Bone marrow (tissue), 2 donors: ENCODE measurements around the gene ST3GAL3.

Experiments used
- DNase-seq, 2 donors: peaks; one replicate each; lab custom pipeline; 2025; lab: John Stamatoyannopoulos, UW

The ST3GAL3 gene

DNA sequence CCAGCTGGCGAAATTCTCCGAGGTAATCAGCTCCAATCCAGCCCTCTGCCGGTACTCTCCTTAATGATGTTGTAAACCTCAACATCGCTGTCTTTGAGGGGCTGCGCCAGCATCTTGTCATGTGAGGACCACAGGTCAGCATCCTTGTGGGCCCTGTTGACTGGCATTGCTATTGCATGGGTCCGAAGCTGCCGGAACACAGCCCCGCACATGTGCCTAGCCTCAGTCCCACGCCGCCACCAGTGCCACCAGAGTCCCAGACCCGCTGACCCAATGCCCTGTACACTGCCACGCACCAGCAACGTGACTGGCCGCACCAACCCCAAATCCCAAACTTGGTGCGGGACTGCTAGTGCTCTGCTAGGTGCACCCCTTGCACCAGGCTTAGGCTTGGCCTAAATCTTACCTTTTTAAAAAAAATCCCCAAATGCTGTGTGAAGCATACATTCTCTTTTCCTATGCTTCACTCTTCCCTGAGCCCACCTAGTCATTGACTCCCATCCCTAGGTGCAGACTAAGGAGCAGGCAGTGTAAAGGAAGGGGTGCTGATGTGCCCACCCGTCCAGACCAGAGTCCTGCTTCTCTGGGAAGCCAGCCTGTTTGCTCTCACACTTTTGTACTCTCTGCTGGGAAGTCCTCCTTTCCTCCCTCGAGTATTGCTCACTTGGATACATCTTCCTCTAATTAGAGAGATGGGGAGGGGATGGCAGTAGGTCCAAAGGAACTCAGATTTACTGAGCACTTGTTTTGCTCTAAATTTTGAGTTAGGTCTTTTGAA, 144.4 kb downstream of the ST3GAL3 start:
- DNase-seq: no peak

DNA sequence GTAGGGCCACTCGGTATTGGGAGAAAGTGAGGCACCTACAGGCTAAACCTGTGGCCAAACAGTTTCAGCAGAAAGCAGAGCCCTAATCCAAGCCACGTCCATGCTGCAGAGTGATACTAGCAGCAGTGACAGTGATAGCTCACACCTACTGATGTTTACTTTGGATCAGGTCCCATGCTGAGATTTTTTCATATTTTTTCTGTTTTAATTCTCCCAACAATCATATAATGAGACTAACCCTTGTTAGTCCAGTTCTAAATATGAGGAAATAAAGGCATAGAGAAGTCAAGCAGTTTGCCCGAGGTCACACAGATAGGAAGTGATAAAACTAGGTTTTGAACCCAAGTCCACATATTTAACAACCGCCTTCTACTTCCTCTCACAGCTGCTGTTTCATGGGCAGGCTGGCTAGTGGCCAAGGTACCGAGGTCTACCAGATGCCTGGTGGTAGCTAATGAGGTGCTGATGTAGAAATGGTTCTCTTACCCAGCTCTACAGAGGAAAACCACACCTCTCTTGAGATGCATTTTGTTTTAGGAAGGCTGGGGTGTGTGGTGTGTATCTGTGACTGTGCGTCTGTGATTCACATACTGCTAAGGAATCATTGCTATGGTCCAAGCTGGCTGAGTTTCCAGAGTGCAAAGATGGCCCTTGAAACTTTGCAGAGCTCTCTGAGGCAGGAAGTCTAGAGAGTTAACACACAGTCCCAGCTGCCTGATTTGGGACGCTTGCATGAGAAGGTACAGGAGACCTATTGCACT, 146.0 kb downstream of the ST3GAL3 start:
- peak in 1 of 2 donors; percentile 62 for DNase-seq

DNA sequence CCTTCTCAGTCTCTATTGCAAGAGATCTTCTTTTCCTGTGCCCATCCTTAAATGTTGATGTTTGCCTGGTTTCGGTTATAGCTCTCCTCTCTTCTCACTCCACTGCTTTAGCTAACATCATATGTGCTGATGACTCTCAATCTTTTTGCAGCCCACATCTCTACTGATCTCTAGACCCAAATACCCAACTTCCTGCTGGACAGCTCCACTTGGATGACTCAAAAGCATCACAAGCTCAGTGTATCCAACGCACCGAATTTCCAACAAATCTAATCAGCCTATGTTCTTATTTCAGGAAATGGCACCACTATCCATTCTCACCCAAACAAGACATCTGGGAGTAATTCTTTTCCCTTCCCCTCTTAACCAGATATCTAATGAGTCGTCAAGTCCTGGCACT, 147.1 kb downstream of the ST3GAL3 start:
- no peak for DNase-seq

DNA sequence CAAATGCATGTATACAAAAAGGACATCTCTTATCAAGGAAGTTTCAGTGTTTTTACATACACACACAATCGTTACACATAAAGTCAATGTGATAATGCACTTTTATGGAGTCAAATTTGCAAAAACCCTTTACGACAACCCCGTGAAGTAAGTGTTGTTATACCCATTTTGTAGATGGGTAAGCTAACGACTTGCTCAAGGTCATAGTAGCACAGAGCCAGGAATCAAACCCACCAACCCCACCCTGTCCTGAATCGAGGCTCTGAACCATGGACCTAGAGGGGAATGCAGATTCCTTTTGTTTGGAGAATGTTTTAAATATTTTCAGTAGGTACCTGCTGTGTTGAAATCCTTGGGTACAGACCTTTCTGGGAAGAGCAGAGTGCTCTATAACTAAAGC, 148.9 kb downstream of the ST3GAL3 start:
- DNase-seq: no peak

DNA sequence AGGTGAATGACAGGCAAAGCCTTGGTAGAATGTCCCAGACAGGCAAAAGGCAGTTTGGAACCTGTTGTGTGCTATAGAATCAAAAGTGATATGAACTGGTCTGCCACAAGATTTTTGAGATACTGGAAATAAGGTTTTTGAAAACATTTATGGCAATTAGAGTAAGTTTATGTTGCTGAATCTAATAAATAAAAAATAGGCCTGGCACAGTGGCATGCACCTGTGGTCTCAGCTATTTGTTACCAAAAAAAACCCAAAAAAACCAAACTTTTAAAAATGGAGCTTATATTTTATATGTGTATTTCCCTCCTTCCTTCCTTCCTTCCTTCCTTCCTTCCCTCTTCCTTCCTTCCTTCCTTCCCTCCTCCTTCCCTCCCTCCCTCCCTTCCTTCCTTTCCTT, 149.8 kb downstream of the ST3GAL3 start:
- DNase-seq: no peak

DNA sequence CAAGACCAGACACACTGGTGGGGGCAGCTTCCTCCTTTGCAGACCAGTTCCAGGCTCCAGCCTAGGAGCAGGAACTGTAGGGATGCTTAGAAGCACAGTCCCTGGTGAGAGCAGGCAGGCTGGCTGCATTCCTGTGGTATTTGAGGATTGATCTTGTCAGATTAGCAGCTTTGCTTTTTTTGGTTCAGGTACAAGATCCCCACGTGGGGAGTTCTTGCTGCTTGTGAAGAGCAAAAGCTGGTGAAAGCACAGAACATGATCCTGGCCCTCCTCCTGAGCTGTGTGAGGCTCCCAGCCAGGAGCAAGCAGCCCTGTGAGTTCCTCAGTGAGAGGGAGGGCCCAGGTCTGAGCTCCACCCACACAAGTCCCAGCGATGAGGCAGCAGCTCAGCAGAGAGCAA, 151.0 kb downstream of the ST3GAL3 start:
- no peak for DNase-seq

DNA sequence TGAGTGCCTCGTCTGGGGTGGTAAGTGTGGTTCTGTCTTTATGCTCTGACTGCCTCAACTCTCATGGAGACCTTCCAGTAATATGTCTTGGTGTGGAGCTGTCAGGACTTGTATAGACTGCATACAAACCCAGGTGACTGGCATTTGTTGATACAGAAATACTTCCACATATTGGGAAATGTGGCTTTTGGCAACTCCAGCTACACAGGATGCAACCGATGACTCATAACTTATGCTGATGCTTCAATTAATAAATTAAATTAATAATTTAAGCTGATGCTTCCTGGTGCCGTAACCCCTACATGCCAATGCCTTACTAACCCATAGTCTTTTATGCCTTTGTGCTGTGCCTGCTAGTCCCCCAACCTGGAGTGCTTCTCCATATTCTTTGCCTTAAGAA, 154.0 kb downstream of the ST3GAL3 start:
- DNase-seq: no peak

DNA sequence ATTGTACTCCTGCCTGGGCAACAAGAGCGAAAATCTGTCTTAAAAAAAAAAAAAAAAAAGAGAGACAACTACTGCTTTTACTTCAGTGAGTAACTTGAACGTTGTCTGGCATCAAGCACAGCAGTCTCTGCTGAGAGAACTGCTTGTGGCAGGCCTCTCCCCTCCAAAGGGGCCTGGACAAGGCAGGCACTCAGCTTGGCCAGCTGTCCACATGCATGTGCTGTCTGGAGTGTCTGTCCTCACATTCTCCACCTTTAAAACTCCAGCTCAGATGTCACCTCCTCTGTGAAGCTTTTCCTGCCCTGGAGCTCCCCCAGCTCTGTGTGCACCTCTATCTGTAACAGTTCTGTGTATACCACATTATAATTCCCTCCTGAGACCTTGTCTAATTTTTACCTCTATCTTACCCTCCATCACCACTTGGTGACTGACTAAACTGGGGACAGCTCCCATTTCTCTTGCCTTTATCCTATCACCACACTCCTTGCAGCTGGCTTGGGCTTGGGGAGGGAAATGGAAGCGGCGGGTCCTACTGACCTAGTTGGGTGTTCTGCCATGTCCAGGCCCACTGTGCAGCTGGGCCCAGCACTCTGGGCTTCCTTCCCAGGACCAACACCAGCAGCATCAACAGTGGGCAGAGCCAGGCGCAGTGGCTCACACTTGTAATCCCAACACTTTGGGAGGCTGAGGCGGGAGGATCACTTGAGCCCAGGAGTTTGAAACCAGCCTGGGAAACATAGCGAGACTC, 154.8 kb downstream of the ST3GAL3 start:
- no peak for DNase-seq

DNA sequence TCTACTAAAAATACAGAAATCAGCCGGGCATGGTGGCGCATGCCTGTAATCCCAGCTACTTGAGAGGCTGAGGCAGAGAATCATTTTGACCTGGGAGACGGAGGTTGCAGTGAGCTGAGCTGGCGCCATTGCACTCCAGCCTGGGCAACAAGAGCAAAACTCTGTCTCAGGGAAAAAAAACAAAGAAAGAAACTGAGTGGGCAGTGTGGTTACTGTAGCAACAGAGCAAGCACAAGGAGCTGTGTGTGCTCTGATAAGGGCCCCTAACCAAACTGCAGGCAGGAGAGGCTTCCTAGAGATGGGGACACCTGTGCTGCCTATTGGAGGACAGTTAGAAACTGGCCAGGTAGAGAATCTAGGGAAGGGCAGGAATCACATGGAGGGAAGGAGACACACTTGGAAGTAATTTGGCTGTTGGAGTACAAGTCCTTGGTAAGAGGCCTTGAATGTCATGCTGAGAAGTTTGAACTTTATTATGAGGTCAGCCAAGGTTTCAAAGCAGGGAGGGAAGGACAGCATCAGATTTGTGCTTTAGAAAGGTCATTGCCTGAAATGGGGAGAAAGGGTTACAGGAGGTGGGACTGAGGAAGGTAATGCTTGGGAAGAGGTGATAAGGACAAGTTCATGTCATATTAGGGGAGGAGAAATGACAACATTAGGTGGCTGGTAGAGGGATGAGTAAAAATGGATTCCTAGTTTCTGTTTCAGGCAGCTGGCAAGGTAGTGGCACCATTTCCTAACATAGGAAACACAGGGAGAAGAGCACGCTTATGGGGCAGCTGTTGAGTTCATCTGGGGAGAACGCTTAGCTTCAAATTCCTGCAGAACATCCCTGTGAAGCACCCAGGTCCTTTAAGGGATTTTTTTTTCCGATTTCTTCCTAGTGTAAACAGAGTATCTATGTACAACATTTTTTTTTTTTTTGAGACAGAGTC, 157.0 kb downstream of the ST3GAL3 start:
- no peak for DNase-seq

DNA sequence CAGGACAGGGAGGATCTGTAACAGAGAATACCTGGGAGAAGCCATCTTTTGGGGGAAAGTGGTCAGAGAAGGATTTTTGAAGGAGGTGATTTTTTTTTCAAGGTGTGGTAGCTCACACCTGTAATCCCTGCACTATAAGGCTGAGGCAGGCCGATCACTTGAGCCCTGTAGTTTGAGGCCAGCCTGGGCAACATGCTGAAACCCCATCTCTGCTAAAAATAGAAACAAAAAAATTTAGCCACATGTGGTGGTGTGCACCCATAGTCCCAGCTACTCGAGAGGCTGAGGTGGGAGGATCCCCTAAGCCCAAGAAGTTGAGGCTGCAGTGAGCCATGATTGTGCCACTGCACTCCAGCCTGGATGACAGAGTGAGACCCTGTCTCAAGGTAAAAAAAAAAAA, 158.9 kb downstream of the ST3GAL3 start:
- no peak for DNase-seq

DNA sequence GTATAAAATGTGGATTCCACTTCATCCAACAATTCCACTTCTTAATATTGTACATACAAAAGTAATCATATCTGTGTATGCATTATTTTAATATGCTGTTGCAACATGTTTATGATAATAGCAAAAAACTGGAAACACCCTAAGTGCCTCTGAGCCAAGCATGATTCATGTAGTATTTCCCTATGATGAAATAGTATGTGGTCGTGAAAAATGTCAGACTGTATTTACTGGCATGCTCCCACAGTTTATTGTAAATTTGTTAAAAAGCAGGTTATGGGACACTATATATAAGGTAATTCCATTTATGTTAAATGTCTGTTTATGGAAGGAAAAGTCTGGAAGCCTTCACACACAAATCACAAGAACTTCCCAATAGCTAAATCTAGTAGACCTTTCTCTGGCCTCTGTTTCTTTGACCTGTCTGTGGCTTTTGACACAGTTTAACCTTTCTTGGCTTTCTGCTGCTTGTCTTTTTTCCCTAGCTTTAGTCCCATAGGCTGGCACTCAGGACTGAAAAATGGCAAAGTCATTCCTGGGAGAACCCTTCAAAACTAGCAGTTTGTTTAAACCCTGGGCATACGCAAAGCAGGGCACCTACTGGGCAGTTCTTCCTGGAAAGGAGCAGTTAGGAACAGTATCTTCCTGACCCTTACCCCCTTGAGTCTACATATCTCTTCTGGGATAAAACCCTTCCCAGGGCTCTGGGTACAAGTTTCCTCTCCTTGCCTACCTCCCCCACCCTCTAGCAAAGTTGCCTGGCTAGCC, 160.8 kb downstream of the ST3GAL3 start:
- DNase-seq: no peak

DNA sequence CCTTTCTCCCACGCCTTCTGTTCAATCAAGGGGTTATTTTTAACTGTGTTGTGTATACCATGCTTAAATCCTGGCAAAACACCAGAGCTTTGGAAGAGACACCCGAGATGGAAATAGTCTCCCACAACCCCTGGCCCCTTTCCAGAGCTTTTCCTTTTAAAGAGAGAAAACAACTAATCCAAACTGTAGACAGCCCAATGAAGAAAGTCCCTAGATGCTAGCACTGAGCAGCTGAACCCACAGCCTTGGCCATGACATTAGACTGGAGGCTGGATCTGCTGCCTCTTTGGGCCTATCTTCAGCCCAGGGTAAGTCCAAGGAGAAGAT, 161.4 kb downstream of the ST3GAL3 start:
- DNase-seq: no peak

DNA sequence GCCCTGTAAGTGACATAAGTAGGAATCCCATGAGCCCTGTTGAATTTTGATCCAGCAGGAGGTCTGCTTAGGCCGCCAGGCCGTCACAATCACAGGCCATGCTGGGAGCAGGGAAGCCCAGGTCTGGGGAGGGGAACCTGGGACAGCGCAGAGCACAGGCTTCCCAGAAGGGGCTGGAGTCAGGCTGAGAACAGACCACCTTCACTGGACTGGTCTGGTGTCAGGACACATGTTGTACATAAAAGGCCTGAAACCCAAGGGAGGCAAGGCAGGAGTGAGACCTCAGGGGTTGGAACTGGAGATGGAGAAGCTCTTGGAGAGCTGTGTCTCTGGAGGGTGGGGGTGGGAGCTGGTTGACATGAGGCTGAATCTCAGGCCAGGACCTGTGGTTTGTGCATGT, 163.0 kb downstream of the ST3GAL3 start:
- DNase-seq: no peak

DNA sequence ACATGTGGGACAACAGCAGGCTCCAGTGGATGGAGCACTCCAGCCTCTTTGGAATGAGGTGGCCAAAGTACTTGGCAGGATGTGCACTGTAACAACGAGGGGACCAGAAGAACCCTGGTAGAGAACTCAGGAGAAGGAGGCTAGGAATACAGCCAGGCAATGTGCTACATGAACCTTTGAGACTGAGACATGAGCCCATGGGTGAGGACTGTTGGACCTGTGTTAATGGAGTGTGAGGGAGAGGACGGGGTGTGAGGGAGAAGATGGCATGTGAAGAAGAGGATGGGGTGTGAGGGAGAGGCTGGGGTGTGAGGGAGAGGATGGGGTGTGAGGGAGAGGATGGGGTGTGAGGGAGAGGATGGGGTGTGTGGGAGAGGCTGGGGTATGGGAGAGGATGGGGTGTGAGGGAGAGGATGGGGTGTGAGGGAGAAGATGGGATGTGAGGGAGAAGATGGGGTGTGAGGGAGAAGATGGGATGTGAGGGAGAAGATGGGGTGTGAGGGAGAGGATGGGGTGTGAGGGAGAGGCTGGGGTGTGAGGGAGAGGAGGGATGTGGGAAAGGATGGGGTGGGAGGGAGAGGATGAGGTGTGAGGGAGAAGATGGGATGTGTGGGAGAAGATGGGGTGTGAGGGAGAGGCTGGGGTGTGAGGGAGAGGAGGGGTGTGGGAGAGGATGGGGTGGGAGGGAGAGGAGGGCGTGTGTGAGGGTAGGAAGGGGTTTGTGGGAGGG, 164.0 kb downstream of the ST3GAL3 start:
- DNase-seq: no peak

DNA sequence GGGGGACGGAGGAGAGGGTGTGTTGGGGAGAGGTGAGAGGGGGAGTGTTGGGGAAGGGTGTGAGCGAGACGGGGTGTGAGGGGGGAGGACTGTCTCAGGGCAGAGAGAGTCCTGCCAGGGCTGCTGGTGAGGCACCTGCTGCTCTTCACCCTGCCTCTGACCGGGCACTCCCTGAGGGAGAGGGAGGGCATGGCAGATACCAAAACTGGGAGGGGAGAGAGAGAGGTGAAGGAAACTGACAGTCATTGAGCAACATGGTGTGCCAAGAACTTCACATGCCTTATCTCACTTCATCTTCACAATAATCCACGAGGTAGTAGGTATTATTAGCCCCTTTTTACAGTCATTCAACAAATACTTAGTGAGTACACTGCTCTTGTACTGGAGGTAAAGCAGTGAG, 164.9 kb downstream of the ST3GAL3 start:
- no peak for DNase-seq

DNA sequence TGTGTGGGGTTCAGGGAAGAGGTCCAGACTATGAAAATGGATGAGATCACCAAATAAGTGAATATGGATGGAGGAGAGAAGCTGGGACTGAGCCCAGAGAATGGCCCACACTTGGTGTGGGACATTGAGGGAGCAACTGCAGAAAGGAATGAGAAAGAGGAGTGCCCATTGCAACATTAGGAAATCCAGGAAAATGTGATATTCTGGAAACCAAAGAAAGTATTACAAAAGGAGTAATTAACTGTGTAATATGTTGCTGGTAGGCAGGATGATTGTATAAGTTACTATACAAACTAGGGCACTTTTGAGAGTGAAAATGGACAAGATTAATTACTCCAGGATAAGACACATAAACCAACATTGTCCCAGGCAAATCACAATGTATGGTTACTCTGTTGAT, 166.5 kb downstream of the ST3GAL3 start:
- DNase-seq: no peak

DNA sequence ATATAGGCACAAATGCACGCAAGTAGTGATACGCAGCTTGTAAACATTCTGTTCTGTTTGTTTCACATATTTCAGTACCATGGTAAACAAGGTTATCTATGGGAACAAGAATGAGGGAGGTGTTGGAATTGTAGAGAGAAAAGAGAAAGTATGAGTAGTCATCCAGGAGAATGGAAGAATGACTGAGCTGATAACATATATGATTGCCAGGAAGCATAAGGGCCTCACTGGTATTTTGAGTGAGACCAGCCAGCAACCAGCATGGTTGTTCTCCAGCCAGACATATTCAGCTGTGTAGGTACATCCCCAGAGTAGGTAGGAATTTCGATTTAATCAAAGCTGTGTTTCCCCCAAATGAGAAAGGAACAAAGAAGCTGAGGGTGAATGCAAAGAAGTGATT, 167.4 kb downstream of the ST3GAL3 start:
- DNase-seq: no peak

DNA sequence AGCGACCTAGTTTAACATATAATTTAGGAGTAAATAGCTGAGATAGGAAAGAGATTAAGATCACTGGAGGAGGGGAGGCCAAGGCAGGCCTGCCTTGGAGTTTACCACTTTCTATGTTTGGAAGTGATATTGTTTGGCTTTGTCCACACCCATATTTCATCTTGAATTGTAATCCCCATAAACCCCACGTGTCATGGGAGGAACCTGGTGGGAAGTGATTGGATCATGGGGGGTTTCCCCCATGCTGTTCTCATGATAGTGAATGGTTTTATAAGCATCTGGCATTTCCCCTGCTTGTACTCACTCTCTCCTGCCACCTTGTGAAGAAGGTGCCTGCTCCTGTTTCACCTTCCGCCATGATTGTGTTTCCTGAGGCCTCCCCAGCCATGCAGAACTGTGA, 168.0 kb downstream of the ST3GAL3 start:
- DNase-seq: no peak

DNA sequence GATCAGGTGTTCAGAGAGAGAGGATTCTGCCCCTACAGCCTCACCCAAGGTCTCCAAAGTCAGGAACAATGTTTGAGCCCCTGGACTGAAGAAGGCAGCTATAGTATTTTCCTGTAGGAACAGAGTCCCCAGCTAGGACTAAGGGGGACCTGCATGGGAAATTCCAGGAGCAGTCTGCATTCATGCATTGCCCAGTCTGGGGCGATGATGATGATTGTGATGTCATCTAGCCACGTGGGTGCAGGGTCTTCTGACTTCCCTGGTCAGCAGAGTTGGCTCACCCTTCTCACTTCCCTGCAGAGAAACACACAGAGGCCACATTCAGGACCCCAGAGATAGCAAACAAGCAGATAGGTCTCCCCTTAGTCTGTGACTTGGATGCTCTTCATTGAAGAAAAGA, 169.8 kb downstream of the ST3GAL3 start:
- DNase-seq: no peak

DNA sequence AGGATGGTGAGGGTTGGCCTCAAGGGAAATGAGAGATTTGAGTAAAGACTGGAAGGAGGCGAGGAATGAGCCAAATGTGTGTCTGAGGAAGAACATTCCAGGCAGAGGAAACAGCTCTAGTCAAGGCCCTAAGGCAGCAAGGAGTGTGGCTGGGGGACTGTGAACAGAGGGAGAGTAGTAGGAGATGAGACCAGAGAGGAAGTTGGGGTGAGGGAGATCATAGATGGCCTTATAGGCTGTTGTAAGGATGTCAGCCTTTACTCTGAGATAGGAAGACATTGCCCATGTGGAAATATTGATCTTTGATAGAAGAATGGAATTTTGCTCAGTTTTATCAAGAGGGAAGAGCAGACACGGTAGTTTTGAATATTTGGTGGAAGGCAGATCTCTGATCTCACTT, 171.1 kb downstream of the ST3GAL3 start:
- no peak for DNase-seq

DNA sequence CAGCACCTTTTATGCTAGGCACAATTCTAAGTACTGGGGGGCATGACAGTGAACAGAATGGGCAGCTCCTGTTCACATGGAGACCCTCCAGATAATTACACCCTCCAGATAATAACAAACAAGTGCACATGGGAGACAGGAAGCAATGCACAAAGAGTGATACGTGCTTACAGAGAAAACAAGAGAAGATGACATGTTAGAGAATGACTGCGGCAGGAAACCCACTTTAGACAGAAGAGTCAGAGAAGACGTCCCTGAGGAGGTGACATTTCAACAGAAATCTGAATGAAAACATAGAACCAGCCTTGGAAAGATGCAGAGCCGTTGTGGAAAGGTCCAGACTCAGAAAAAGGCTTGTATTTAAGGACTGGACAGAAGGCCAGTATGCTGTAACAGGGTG, 171.5 kb downstream of the ST3GAL3 start:
- DNase-seq: no peak
